SU-DHL-6 (cell line): ENCODE data around the gene TRAIP.

ENCODE experiments used
- H2AFZ ChIP-seq: fragments of 200-600 bp; sonication (generic); 2 replicates; pipeline ENCODE4 v1.6.1; 2014; ENCODE audit warnings: low read depth, mild to moderate bottlenecking, moderate library complexity, mixed read lengths, antibody characterized with exemption, low read length; ENCODE audit not compliant: severe bottlenecking
- H3F3A ChIP-seq: fragments of 200-600 bp; shearing (Covaris generic); 2 replicates; pipeline ENCODE4 v1.6.0; 2016; ENCODE audit warnings: antibody characterized with exemption, mild to moderate bottlenecking; ENCODE audit not compliant: insufficient read depth
- H3K27ac ChIP-seq: fragments of 200-600 bp; sonication (generic); 2 replicates; pipeline ENCODE4 v1.5.1; 2016; ENCODE audit warnings: low read depth, mild to moderate bottlenecking, low read length, moderate library complexity, mixed read lengths
- H3K27me3 ChIP-seq: fragments of 200-600 bp; sonication (generic), shearing (Covaris generic); 2 replicates; pipeline ENCODE4 v1.6.0; 2014; ENCODE audit warnings: mild to moderate bottlenecking, low read length
- H3K36me3 ChIP-seq: fragments of 200-600 bp; sonication (generic); 2 replicates; pipeline ENCODE4 v1.6.1; 2014; ENCODE audit warnings: mild to moderate bottlenecking, low read length, mixed read lengths
- H3K4me2 ChIP-seq: fragments of 300-600, 200-600 bp; shearing (Covaris generic), sonication (generic); 2 replicates; pipeline ENCODE4 v1.6.0; 2014; ENCODE audit warnings: low read length, low read depth, mild to moderate bottlenecking; ENCODE audit not compliant: poor library complexity, severe bottlenecking
- H3K4me3 ChIP-seq: fragments of 200-600 bp; sonication (generic); 2 replicates; pipeline ENCODE4 v1.5.1; 2014; ENCODE audit warnings: antibody characterized with exemption, low read length, mild to moderate bottlenecking, mixed read lengths; ENCODE audit not compliant: insufficient read depth, poor library complexity, severe bottlenecking
- H3K79me2 ChIP-seq: fragments of 200-600 bp; sonication (generic); 2 replicates; pipeline ENCODE4 v1.6.1; 2014; ENCODE audit warnings: mild to moderate bottlenecking, low read length, moderate library complexity; ENCODE audit not compliant: insufficient read depth
- H3K9ac ChIP-seq: fragments of 200-600 bp; sonication (generic); 2 replicates; pipeline ENCODE4 v1.7.0; 2014; ENCODE audit warnings: mild to moderate bottlenecking, low read length
- H3K9me2 ChIP-seq: fragments of 200-600 bp; sonication (generic); replicated peaks from 2 replicates; pipeline ENCODE4 v1.6.1; 2014; ENCODE audit warnings: low read length; ENCODE audit not compliant: insufficient read depth
- H3K9me3 ChIP-seq: fragments of 200-600 bp; sonication (generic); 2 replicates; pipeline ENCODE4 v1.6.1; 2014; ENCODE audit warnings: low read length, mixed read lengths; ENCODE audit not compliant: insufficient read depth
- H4K20me1 ChIP-seq: fragments of 200-600 bp; sonication (generic); 2 replicates; pipeline ENCODE4 v1.6.1; 2014; ENCODE audit warnings: low read depth, mild to moderate bottlenecking, antibody characterized with exemption, low read length, moderate library complexity, mixed read lengths
- CTCF ChIP-seq: fragments of 200-600 bp; sonication (generic); IDR thresholded peaks from one replicate; pipeline ENCODE4 v1.5.1; 2017; ENCODE audit warnings: antibody characterized with exemption, mild to moderate bottlenecking, low read length, moderate library complexity; ENCODE audit not compliant: insufficient read depth, poor library complexity, severe bottlenecking
- EZH2phosphoT487 ChIP-seq: fragments of 200-600 bp; sonication (generic), shearing (Covaris generic); conservative IDR thresholded peaks from 2 replicates; pipeline ENCODE4 v1.6.1; 2018; ENCODE audit warnings: mild to moderate bottlenecking, antibody characterized with exemption, low read length, moderate library complexity, mixed read lengths

TRAIP gene

DNA sequence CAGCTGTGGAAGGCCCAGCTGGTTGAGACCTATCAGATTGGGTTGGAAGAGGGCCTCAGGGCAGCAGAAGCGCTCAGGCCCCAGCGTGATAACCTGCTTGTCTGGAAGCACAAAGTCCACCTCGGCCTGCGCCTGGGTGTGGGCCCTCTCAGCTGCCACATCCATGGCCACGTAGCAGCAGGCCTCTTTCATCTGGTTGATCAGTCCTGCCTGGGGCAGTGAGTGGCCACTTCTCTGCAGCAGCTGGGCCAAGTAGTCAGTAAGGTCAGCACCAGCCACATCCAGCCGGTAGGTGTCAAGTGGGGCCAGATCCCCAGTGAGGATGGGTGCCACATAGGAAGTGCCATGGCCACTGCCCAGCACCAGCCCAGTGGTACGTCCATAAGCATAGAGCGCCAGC lies 17.3 kb upstream of the TRAIP start:
- Histone ChIP-seq H2AFZ (no peak overlapping the region), H3K9me3 (no peaks in the 10 kb centered on the region), H3K79me2 (no peaks in the 10 kb centered on the region), H3K4me2 (no peak overlapping the region), H4K20me1 (no peaks in the 10 kb centered on the region), H3F3A (no peaks in the 10 kb centered on the region), H3K9ac (no peak overlapping the region), H3K36me3 (no peaks in the 10 kb centered on the region), H3K4me3 (no peak overlapping the region), H3K9me2 (no peaks in the 10 kb centered on the region), H3K27me3 (no peaks in the 10 kb centered on the region), H3K27ac (no peak overlapping the region)
- no peak for TF ChIP-seq EZH2phosphoT487
- TF ChIP-seq CTCF = no peak

GRCh38 chr3:49872801-49873281 lies 16.5 kb upstream of the TRAIP start:
- Histone ChIP-seq H3K4me2 (no peak overlapping the region), H3K9ac (no peak overlapping the region), H4K20me1 (no peaks in the 10 kb centered on the region), H3K27me3 (no peaks in the 10 kb centered on the region), H3F3A (no peaks in the 10 kb centered on the region), H2AFZ (no peak overlapping the region), H3K36me3 (no peaks in the 10 kb centered on the region), H3K4me3 (no peak overlapping the region), H3K9me3 (no peaks in the 10 kb centered on the region), H3K79me2 (no peaks in the 10 kb centered on the region), H3K27ac (no peak overlapping the region), H3K9me2 (no peaks in the 10 kb centered on the region)
- TF ChIP-seq EZH2phosphoT487 = no peak
- no peak for TF ChIP-seq CTCF

- Histone ChIP-seq H3K27me3 (no peaks in the 10 kb centered on the region), H3K36me3 (no peaks in the 10 kb centered on the region), H2AFZ (no peak overlapping the region), H3F3A (no peaks in the 10 kb centered on the region), H3K9me3 (no peaks in the 10 kb centered on the region), H4K20me1 (no peaks in the 10 kb centered on the region), H3K9ac (no peak overlapping the region), H3K4me3 (no peak overlapping the region), H3K9me2 (no peaks in the 10 kb centered on the region), H3K27ac (no peak overlapping the region), H3K79me2 (no peaks in the 10 kb centered on the region), H3K4me2 (no peak overlapping the region)
- TF ChIP-seq CTCF = no peak
- TF ChIP-seq EZH2phosphoT487 = no peak
These were observed 15.3 kb upstream of the TRAIP start for GRCh38 chr3:49871531-49872153.
